Loucy (cell line): Measurements from ENCODE around the gene CRYGC.

ENCODE experiments used
- CTCF ChIP-seq: fragments of 200-600 bp; sonication (generic); conservative IDR thresholded peaks from 2 replicates; pipeline ENCODE4 v1.5.1; 2014; ENCODE audit warnings: mild to moderate bottlenecking, antibody characterized with exemption, low read length
- EZH2phosphoT487 ChIP-seq: fragments of 200-600 bp; IDR thresholded peaks from 2 replicates; pipeline ENCODE4 v1.6.1; 2018; ENCODE audit warnings: antibody characterized with exemption, mild to moderate bottlenecking, moderate library complexity, borderline replicate concordance

GRCh38 chr2:208097801-208098200 is 31.8 kb downstream of the CRYGC start:
- TF ChIP-seq EZH2phosphoT487 = no peak
- no peak for TF ChIP-seq CTCF
